ENCODE data around the gene SLC4A3.

GRCh38 chr2:219679041-219679440, 51.6 kb downstream of the SLC4A3 start:
- TF ChIP-seq CTCF (IDR thresholded peaks at IDR 0.05) (no peak), ZBTB21 (CRISPR knock-in tag; IDR thresholded peaks at IDR 0.05; ENCODE audit: borderline replicate concordance) (no peak), MAX (CRISPR knock-in tag; IDR thresholded peaks at IDR 0.05) (no peak), ZNF416 (CRISPR knock-in tag; IDR thresholded peaks at IDR 0.05) (no peak), ZNF263 (CRISPR knock-in tag; IDR thresholded peaks at IDR 0.05; ENCODE audit: low read depth) (no peak), ETV6 (CRISPR knock-in tag; IDR thresholded peaks at IDR 0.05) (no peak), TEAD4 (CRISPR knock-in tag; IDR thresholded peaks at IDR 0.05) (no peak), ATF3 (CRISPR knock-in tag; conservative IDR thresholded peaks at IDR 0.05) (no peak), SP1 (CRISPR knock-in tag; conservative IDR thresholded peaks at IDR 0.05) (no peak), STAT6 (CRISPR knock-in tag; conservative IDR thresholded peaks at IDR 0.05; ENCODE audit: low read depth) (no peak), NFYB (CRISPR knock-in tag; conservative IDR thresholded peaks at IDR 0.05; ENCODE audit: low read depth) (no peak), NFE2L1 (CRISPR knock-in tag; IDR thresholded peaks at IDR 0.05) (no peak), TP53 (CRISPR knock-in tag; IDR thresholded peaks at IDR 0.05) (no peak)
